GM19025 (cell line): ENCODE measurements around the gene MEI1.

ENCODE experiments used
- ATAC-seq: cut with Tn5 transposase; IDR thresholded peaks from one replicate; pipeline ENCODE4 v1.9.1; 2021; ENCODE audit warnings: mild to moderate bottlenecking, low read depth, moderate library complexity; ENCODE audit not compliant: unreplicated experiment

MEI1 gene

GRCh38 chr22:41779929-41780505 is 80.7 kb downstream of the MEI1 start:
- ATAC-seq = no peak

GRCh38 chr22:41780746-41781505 is 81.6 kb downstream of the MEI1 start:
- ATAC-seq = peak; percentile 74

GRCh38 chr22:41781507-41781906 is 82.2 kb downstream of the MEI1 start:
- no peak for ATAC-seq

DNA sequence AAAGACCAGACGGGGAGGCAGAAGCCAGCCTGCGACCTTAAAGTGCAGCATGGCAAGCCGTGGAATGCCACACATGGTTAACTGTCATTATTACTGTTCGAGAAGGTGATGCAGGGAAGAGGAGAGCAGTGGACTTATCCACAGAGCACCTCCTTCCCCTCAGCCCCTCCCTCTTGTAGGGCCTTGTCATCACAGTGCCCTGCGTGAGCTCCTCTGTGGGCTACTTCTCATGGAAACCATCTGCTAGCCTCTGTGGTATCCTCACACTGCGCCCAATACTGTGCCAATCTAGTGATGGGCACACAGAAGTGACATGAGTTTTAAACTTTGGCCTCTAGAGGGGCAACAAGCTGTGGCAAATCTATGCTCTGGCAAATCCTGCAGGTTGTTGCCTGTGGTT is 83.0 kb downstream of the MEI1 start:
- no peak for ATAC-seq

DNA sequence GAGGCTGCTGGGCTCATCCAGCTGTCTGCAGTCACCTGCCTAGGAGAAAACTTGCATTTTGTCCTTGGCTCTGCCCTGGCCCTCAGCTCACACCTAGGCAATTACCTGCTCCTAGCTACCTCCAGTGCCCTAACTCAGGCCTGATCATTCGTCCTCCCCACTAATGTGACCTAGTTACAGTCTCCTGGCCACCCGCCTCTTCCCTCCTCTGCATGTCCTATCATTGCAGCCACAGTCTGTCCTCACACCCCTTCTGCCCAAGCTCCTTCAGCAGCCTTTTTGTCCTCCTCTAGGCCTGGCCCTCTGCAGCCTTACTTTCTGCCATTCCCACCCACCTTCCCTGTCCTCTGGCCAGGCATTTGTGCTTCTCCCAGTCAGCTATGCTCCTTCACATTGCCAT is 83.4 kb downstream of the MEI1 start:
- ATAC-seq = no peak

- ATAC-seq = no peak
These were observed 88.0 kb downstream of the MEI1 start for GRCh38 chr22:41787331-41787730.

GRCh38 chr22:41793871-41794270 is 94.6 kb downstream of the MEI1 start:
- no peak for ATAC-seq

GRCh38 chr22:41798736-41799135 is 99.4 kb downstream of the MEI1 start:
- no peak for ATAC-seq

GRCh38 chr22:41799486-41800347 is 100.4 kb downstream of the MEI1 start:
- peak; percentile 25 for ATAC-seq

DNA sequence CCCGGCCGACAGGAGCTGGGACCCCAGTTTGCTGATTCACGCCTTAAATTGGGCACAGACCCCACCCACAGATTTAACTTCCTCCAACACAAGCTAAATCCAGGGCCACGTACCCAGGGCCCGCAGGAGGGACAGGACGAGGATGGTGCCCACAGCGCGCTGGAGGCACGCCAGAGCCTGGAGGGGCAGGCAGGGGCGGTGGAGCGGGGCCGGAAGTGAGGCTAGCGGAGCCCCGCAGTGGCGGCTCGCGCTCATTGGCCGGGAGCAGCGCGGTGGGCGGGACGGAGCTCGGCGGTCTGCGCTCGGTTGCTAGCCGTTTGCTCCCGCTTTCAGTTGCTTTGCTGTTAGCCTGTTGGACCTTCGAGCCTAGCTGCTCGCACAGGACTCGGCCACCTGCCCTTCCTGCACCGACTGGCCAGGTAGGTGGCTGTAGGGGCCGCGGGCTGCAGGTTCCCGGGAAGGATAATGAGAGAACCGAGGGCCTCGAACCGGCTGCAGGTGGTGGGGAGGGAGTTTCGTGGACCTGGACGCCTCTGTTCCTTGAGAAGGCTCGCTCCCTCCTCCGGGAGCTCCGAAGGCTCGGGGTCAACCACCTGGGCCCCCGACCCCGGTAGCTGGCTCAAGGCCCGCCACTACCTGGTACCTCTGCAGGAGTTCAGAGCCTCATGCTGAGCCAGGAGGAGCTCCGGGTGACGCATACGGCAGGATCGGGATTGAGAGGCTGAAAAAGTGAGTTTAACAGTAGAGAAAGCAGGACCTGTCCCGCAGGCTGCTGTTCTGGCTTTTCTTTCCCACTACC is 101.2 kb downstream of the MEI1 start, which contains the start of gene CCDC134:
CCDC134 (plus strand) TSS at position 332 of the 799 bp plus-strand sequence. CDS start 8,212 bp downstream, outside the sequence.
- ATAC-seq = peak; percentile 88

GRCh38 chr22:41801147-41801819 is 102.0 kb downstream of the MEI1 start:
- no peak for ATAC-seq

GRCh38 chr22:41801886-41802285 is 102.6 kb downstream of the MEI1 start:
- no peak for ATAC-seq

GRCh38 chr22:41805639-41806038 is 106.3 kb downstream of the MEI1 start:
- no peak for ATAC-seq

GRCh38 chr22:41808400-41808799 is 109.1 kb downstream of the MEI1 start:
- no peak for ATAC-seq

DNA sequence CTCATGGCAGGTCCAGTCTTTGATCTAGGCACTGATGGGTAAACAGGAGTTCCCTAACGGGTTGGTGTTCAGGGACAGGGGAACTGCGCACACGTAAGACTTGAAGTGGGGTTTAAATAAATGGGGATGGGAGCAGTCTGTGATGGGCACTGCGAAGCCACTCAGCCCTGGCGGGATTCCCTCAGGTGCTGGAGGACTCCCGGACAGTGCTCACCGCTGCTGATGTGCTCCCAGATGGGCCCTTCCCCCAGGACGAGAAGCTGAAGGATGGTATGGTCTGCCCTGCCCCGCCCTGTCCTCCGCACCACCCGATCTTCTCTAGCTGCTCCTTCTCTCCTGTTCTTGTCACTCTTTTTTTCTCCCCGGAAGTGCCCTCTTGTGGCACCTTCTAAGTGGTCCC is 110.7 kb downstream of the MEI1 start:
- ATAC-seq = no peak

GRCh38 chr22:41812805-41813545 is 113.7 kb downstream of the MEI1 start:
- ATAC-seq = no peak

GRCh38 chr22:41813726-41814410 is 114.6 kb downstream of the MEI1 start:
- ATAC-seq = no peak

GRCh38 chr22:41815716-41816115 is 116.4 kb downstream of the MEI1 start:
- ATAC-seq = no peak

DNA sequence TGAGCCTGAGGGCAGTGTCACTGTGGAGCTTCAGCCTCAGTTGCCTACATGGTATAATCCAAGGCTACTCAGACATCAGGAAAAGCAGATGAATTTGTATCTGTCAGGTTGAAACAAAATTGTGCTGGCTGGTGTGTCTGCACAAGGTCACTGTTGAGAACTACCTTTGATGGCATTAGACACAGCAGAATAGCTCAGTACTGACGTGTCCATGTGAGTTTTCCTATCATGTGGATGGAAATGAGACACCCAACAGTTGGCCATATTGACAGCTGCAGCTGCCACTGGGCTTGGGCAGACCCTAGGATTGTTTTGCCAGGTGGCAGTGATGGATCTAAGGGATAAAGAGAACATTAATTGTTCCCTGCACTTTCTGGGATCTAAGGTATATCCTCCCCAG is 116.9 kb downstream of the MEI1 start:
- ATAC-seq = no peak
